Muscle layer of colon (tissue), 2 donors: ENCODE measurements around the gene CMSS1.

Source experiments
- H3K27ac ChIP-seq: one replicate; pipeline ENCODE4 v1.7.0; 2013; ENCODE audit warnings: low read depth, mild to moderate bottlenecking, low read length, moderate library complexity
- H3K27me3 ChIP-seq, 2 donors: one replicate each; pipeline ENCODE4 v1.7.0; 2013; ENCODE audit warnings: low read length in 2 of 2, mild to moderate bottlenecking in 2 of 2; ENCODE audit not compliant: insufficient read depth in 2 of 2, control insufficient read depth in 1 of 2
- H3K36me3 ChIP-seq: one replicate; pipeline ENCODE4 v1.7.0; 2013; ENCODE audit warnings: mild to moderate bottlenecking, low read length; ENCODE audit not compliant: insufficient read depth
- H3K4me1 ChIP-seq: one replicate; pipeline ENCODE4 v1.7.0; 2013; ENCODE audit warnings: mild to moderate bottlenecking, low read length; ENCODE audit not compliant: insufficient read depth
- H3K4me3 ChIP-seq, 2 donors: one replicate each; pipeline ENCODE4 v1.7.0; 2013; ENCODE audit warnings: low read length in 2 of 2, low read depth in 1 of 2, mild to moderate bottlenecking in 1 of 2, moderate library complexity in 1 of 2
- H3K9ac ChIP-seq: one replicate; pipeline ENCODE4 v1.7.0; 2013; ENCODE audit warnings: low read length
- H3K9me3 ChIP-seq: one replicate; pipeline ENCODE4 v1.7.0; 2013; ENCODE audit warnings: mild to moderate bottlenecking, low read length
- donor health status: abdominal sarcoma.
- donor health status: Adenocarcinoma of cecum.

CMSS1 gene

DNA sequence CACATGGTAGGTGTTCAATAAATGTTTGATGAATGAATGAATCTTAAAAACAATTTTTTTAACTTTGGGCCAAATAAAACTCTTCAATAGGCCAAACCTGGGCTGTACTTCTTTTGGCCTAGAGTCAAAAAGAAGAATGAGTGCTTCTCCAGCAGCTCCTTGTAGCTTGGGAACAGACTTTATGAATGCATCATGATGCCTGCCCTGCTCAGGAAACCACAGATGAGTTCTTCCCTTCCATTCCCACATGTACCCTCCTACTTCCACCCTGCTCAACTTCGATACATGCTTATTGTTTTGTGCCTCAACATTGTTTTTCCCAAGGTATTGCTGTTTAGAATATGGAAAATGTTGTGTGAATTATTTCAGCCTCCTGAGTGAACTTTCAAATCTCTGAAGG lies 209.7 kb downstream of the CMSS1 start:
- Histone ChIP-seq H3K36me3 (no peaks in the 10 kb centered on the region), H3K27ac (no peak overlapping the region), H3K4me3 (no peak overlapping the region), H3K4me1 (peaks cover 4% of the 10 kb centered on the region), H3K9ac (no peak overlapping the region), H3K27me3 (no peaks in the 10 kb centered on the region), H3K9me3 (no peaks in the 10 kb centered on the region)

GRCh38 chr3:100029052-100029451 lies 211.4 kb downstream of the CMSS1 start:
- peaks cover 18% of the 10 kb centered on the region for H3K4me1 ChIP-seq

GRCh38 chr3:100029689-100030088 lies 212.0 kb downstream of the CMSS1 start:
- Histone ChIP-seq H3K9me3 (no peaks in the 10 kb centered on the region), H3K4me1 (peaks cover 24% of the 10 kb centered on the region), H3K4me3 (no peak overlapping the region), H3K27ac (no peak overlapping the region), H3K27me3 (no peaks in the 10 kb centered on the region), H3K36me3 (no peaks in the 10 kb centered on the region), H3K9ac (no peak overlapping the region)

More at GRCh38 chr3:100029052-100029451, 211.4 kb downstream of the CMSS1 start:
- Histone ChIP-seq H3K4me3 (no peak overlapping the region), H3K36me3 (no peaks in the 10 kb centered on the region), H3K27me3 (no peaks in the 10 kb centered on the region), H3K9me3 (no peaks in the 10 kb centered on the region), H3K27ac (no peak overlapping the region), H3K9ac (no peak overlapping the region)

- Histone ChIP-seq H3K27me3 (no peaks in the 10 kb centered on the region), H3K27ac (no peak overlapping the region), H3K4me1 (peaks cover 24% of the 10 kb centered on the region), H3K4me3 (no peak overlapping the region), H3K36me3 (no peaks in the 10 kb centered on the region), H3K9me3 (no peaks in the 10 kb centered on the region), H3K9ac (no peak overlapping the region)
Observed at GRCh38 chr3:100030346-100030745, 212.7 kb downstream of the CMSS1 start.

- Histone ChIP-seq H3K4me1 (peaks cover 24% of the 10 kb centered on the region), H3K27me3 (no peaks in the 10 kb centered on the region), H3K9me3 (no peaks in the 10 kb centered on the region), H3K27ac (no peak overlapping the region), H3K9ac (no peak overlapping the region), H3K36me3 (no peaks in the 10 kb centered on the region), H3K4me3 (no peak overlapping the region)
Observed at GRCh38 chr3:100030914-100031425, 213.3 kb downstream of the CMSS1 start.

GRCh38 chr3:100032243-100032642 lies 214.6 kb downstream of the CMSS1 start:
- no peak overlapping the region for H3K9ac ChIP-seq
- H3K9me3 ChIP-seq = no peaks in the 10 kb centered on the region
- H3K27me3 ChIP-seq = no peaks in the 10 kb centered on the region
- peaks cover 24% of the 10 kb centered on the region for H3K4me1 ChIP-seq
- no peaks in the 10 kb centered on the region for H3K36me3 ChIP-seq
- H3K27ac ChIP-seq = no peak overlapping the region
- H3K4me3 ChIP-seq = no peak overlapping the region

DNA sequence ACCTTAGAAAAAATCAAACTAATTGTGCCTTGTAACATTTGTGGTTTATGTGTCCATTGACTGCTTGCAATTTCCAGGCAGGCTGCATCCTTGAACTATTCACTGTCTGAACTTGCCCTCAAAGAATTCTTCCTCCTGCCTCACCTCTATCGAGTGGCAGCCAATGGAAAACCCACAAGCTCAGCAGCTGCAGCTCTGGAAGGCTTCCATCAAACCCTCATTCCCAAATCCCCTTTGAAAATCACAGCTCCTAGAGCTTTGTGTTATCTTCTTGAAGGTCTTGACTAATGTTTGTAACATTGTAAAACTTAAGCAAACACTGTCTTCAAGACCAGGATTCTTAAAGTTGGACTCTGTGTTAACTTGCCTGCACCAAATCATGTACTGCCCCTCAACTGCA lies 215.5 kb downstream of the CMSS1 start:
- H3K36me3 ChIP-seq = no peaks in the 10 kb centered on the region
- no peak overlapping the region for H3K4me3 ChIP-seq
- no peak overlapping the region for H3K27ac ChIP-seq

DNA sequence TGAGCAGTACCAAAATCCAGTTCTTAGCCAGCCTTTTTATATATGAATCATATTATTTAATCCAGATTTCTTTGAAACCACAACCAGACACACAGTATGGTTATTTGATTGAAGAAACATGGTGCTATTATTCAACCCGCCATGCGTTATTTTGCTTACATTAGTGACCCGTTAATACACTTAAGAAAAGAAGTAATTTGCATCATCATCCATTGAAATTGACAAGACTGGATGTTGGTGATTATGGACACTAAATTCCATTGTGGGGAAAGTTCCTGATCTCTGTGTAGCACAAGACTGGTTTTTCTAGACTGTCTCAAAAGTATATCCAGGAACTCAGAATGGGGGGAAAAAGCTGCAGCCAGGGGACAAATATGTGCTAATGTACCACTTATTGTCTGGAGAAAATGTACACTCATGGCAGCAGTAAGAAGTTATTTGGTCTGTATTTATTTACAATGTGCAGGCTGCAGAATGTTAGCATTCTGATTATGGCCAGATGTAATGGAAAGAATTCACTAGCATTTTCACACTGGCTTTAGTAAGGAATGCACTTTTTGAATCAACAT lies 216.3 kb downstream of the CMSS1 start:
- no peaks in the 10 kb centered on the region for H3K27me3 ChIP-seq
- no peak overlapping the region for H3K9ac ChIP-seq
- no peaks in the 10 kb centered on the region for H3K9me3 ChIP-seq
- peaks cover 24% of the 10 kb centered on the region for H3K4me1 ChIP-seq
- H3K27ac ChIP-seq = no peak overlapping the region
- no peak overlapping the region for H3K4me3 ChIP-seq
- no peaks in the 10 kb centered on the region for H3K36me3 ChIP-seq

More for the DNA sequence above, 215.5 kb downstream of the CMSS1 start:
- Histone ChIP-seq H3K9me3 (no peaks in the 10 kb centered on the region), H3K27me3 (no peaks in the 10 kb centered on the region), H3K4me1 (peaks cover 24% of the 10 kb centered on the region), H3K9ac (no peak overlapping the region)

- peaks cover 38% of the 10 kb centered on the region for H3K4me1 ChIP-seq
- H3K9ac ChIP-seq = no peak overlapping the region
- H3K27ac ChIP-seq = no peak overlapping the region
- no peak overlapping the region for H3K4me3 ChIP-seq
- no peaks in the 10 kb centered on the region for H3K9me3 ChIP-seq
- H3K36me3 ChIP-seq = no peaks in the 10 kb centered on the region
- no peaks in the 10 kb centered on the region for H3K27me3 ChIP-seq
Observed at GRCh38 chr3:100039075-100039474, 221.4 kb downstream of the CMSS1 start.

GRCh38 chr3:100040451-100041225 lies 223.0 kb downstream of the CMSS1 start:
- Histone ChIP-seq H3K36me3 (no peaks in the 10 kb centered on the region), H3K9ac (peak overlapping the region; percentile 12), H3K9me3 (no peaks in the 10 kb centered on the region), H3K4me1 (peaks cover 36% of the 10 kb centered on the region), H3K4me3 (peak overlapping the region in 1 of 2 donors; percentile 19), H3K27me3 (no peaks in the 10 kb centered on the region), H3K27ac (peak overlapping the region; percentile 77)

DNA sequence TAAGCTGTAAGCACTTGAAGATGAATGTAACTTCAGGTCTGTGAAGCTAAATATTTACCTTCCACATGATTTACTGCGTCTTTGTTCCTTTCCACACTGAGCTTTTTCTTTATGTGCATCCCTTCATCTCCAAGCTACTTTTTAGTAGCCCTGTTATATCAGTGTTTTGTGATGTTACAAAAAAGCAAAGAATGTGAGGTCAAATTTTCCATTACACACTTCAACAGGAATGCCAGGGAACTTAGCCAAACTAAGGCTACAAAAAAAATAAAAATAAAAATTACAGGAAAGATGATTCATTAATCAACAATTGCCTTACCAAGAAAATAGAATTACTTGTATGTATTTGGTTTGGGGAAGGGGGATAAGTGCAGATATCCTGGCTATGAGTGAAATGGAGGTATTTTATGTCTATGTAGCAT lies 223.7 kb downstream of the CMSS1 start:
- Histone ChIP-seq H3K36me3 (no peaks in the 10 kb centered on the region), H3K9me3 (no peaks in the 10 kb centered on the region), H3K4me3 (peak overlapping the region in 1 of 2 donors; percentile 19), H3K9ac (peak overlapping the region; percentile 12), H3K4me1 (peaks cover 43% of the 10 kb centered on the region), H3K27ac (peak overlapping the region; percentile 77), H3K27me3 (no peaks in the 10 kb centered on the region)
